H1 (cell line): ENCODE results near the gene FAM162A. TPM values are rescaled to one million over a fixed set of nuclear protein-coding genes. Genes with fewer than 3 reads are reported as not detected.

ENCODE experiments used
- ASH2L ChIP-seq: fragments of 200-600, 300-600 bp; sonication (generic); IDR thresholded peaks from one replicate; pipeline ENCODE4 v1.7.1; 2017; ENCODE audit warnings: low read length
- BACH1 ChIP-seq: IDR thresholded peaks from 2 replicates; pipeline ENCODE4 v1.6.1; 2012; ENCODE audit warnings: low read length, improper control_type of control experiment
- CBX5 ChIP-seq: fragments of 300-800, 300-1000 bp; sonication (generic); IDR thresholded peaks from 2 replicates; pipeline ENCODE4 v1.7.1; 2016; ENCODE audit warnings: antibody characterized with exemption, low read length, low read depth
- CHD1 ChIP-seq: IDR thresholded peaks from 2 replicates; pipeline ENCODE4 v1.6.1; 2012; ENCODE audit warnings: low read depth, low read length, improper control_type of control experiment
- CHD2 ChIP-seq: IDR thresholded peaks from 2 replicates; pipeline ENCODE4 v1.6.1; 2012; ENCODE audit warnings: low read length, improper control_type of control experiment
- CREB1 ChIP-seq: IDR thresholded peaks from 2 replicates; pipeline ENCODE4 v1.6.1; 2012; ENCODE audit warnings: inconsistent platforms
- EGR1 ChIP-seq: IDR thresholded peaks from 2 replicates; pipeline ENCODE4 v1.6.1; 2011; ENCODE audit warnings: low read depth, low read length, borderline replicate concordance
- HDAC2 ChIP-seq, 2 experiments: fragments of 300-600 bp in 1 of 2; sonication (generic) in 1 of 2; IDR thresholded peaks; 2 replicates each; pipeline ENCODE4 v1.6.1; 2011 to 2012; ENCODE audit warnings: low read depth in 2 of 2, low read length in 2 of 2, mild to moderate bottlenecking in 2 of 2, moderate library complexity in 2 of 2, borderline replicate concordance in 1 of 2, inconsistent platforms in 1 of 2
- HDAC6 ChIP-seq: IDR thresholded peaks from one replicate; pipeline ENCODE4 v1.7.1; 2012; ENCODE audit warnings: low read depth, mild to moderate bottlenecking, inconsistent platforms, low read length, moderate library complexity
- JUN ChIP-seq: IDR thresholded peaks from 2 replicates; pipeline ENCODE4 v1.6.1; 2011; ENCODE audit warnings: low read depth, mild to moderate bottlenecking, improper control_type of control experiment, low read length
- JUND ChIP-seq: IDR thresholded peaks from 2 replicates; pipeline ENCODE4 v1.6.1; 2011; ENCODE audit warnings: mild to moderate bottlenecking, improper control_type of control experiment, low read length
- KDM4A ChIP-seq: IDR thresholded peaks from one replicate; pipeline ENCODE4 v1.7.1; 2012; ENCODE audit warnings: low read depth, mild to moderate bottlenecking, moderate library complexity, low read length, inconsistent platforms; ENCODE audit not compliant: severe bottlenecking
- NANOG ChIP-seq: IDR thresholded peaks from 2 replicates; pipeline ENCODE4 v1.6.1; 2011; ENCODE audit warnings: low read length, low read depth, mild to moderate bottlenecking, inconsistent platforms; ENCODE audit not compliant: insufficient read depth, poor library complexity, severe bottlenecking
- NRF1 ChIP-seq: IDR thresholded peaks from 2 replicates; pipeline ENCODE4 v1.6.1; 2011; ENCODE audit warnings: mild to moderate bottlenecking, low read depth, low read length, improper control_type of control experiment
- PHF8 ChIP-seq: fragments of 200-600 bp; sonication (generic); conservative IDR thresholded peaks from 2 replicates; pipeline ENCODE4 v1.7.1; 2012; ENCODE audit warnings: low read depth, mild to moderate bottlenecking, inconsistent platforms, low read length, moderate library complexity
- POLR2AphosphoS5 ChIP-seq: IDR thresholded peaks from 2 replicates; pipeline ENCODE4 v1.6.1; 2011; ENCODE audit warnings: low read depth, low read length
- POU5F1 ChIP-seq: IDR thresholded peaks from 2 replicates; pipeline ENCODE4 v1.6.1; 2011; ENCODE audit warnings: low read depth, mild to moderate bottlenecking, low read length, moderate library complexity
- RAD21 ChIP-seq, 2 experiments: IDR thresholded peaks in 1 of 2; conservative IDR thresholded peaks in 1 of 2; 2 replicates each; pipeline ENCODE4 v1.6.1; 2011; ENCODE audit warnings: low read depth in 2 of 2, low read length in 2 of 2, improper control_type of control experiment in 1 of 2, inconsistent platforms in 1 of 2, mild to moderate bottlenecking in 1 of 2, moderate library complexity in 1 of 2
- RNF2 ChIP-seq: fragments of 200-900, 300-1000 bp; sonication (generic); IDR thresholded peaks from 2 replicates; pipeline ENCODE4 v1.7.1; 2016; ENCODE audit warnings: borderline replicate concordance, low read depth, mild to moderate bottlenecking, antibody characterized with exemption, low read length; ENCODE audit not compliant: poor library complexity, severe bottlenecking; ENCODE audit errors: missing control alignments
- RXRA ChIP-seq: IDR thresholded peaks from 2 replicates; pipeline ENCODE4 v1.6.1; 2011; ENCODE audit warnings: low read depth, mild to moderate bottlenecking, low read length, moderate library complexity; ENCODE audit not compliant: insufficient read depth
- SIX5 ChIP-seq: IDR thresholded peaks from 2 replicates; pipeline ENCODE4 v1.6.1; 2011; ENCODE audit warnings: mild to moderate bottlenecking, low read depth, low read length
- SP2 ChIP-seq: IDR thresholded peaks from 2 replicates; pipeline ENCODE4 v1.6.1; 2012; ENCODE audit warnings: mild to moderate bottlenecking, low read length, inconsistent platforms
- SUZ12 ChIP-seq: fragments of 200-600 bp; sonication (generic); IDR thresholded peaks from 2 replicates; pipeline ENCODE4 v1.6.1; 2012; ENCODE audit warnings: mild to moderate bottlenecking, inconsistent platforms, low read length, moderate library complexity, mixed read lengths
- TCF12 ChIP-seq: IDR thresholded peaks from 2 replicates; pipeline ENCODE4 v1.6.1; 2011; ENCODE audit warnings: low read depth, mild to moderate bottlenecking, low read length
- TEAD4 ChIP-seq: IDR thresholded peaks from 2 replicates; pipeline ENCODE4 v1.6.1; 2012; ENCODE audit warnings: low read depth, low read length, inconsistent platforms, mixed read lengths
- YY1 ChIP-seq: IDR thresholded peaks from 2 replicates; pipeline ENCODE4 v1.6.1; 2011; ENCODE audit warnings: low read depth, mild to moderate bottlenecking, low read length
- ZNF274 ChIP-seq: IDR thresholded peaks from 2 replicates; pipeline ENCODE4 v1.7.0; 2012; ENCODE audit warnings: low read length, borderline replicate concordance; ENCODE audit errors: extremely low read depth
- polyA plus RNA-seq, 7 experiments: library from polyadenylated mRNA; depleted of rRNA in 3 of 7; stranded (reverse) in 5 of 7; unstranded in 2 of 7; fragments of >200 nt in 5 of 7; fragments of 200-250 nt in 2 of 7; gene quantifications; 1 replicate in 5 of 7; 2 replicates in 1 of 7; 4 replicates in 1 of 7; pipeline versions ENCODE4 v1.2.1 to v1.2.3, GENCODE V29; 2011 to 2013; ENCODE audit warnings: missing spikeins in 2 of 7, mixed read lengths in 2 of 7
- total RNA-seq: library from RNA; stranded (reverse); fragmentation: NEBNext Ultra II Directional; extraction: Animal tissue kit (Norgen Biotek cat#: 25700); gene quantifications from 2 replicates; pipeline ENCODE4 v1.2.1, GENCODE V29; 2021

The FAM162A gene
- total and polyA plus RNA-seq, 2 of the 8 experiments (the other 6 are each of a cell fraction or from before 2014, with no cell fraction given), result 38.2 to 59.7 TPM

GRCh38 chr3:122443090-122443489 lies 59.1 kb downstream of the FAM162A start (continued):
- TF ChIP-seq HDAC2 (IDR thresholded peaks at IDR 0.05; ENCODE audit: borderline replicate concordance in 1 of 2, low read depth in 2 of 2, low read length in 2 of 2), result 0 out of 4 replicates have a peak, but pooled peaks of 1 of the 2 experiments have one; percentile 20
- no peak for TF ChIP-seq SP2
- TF ChIP-seq PHF8, result no peak
- TF ChIP-seq CBX5, result no peak
- TF ChIP-seq JUN, result no peak
- TF ChIP-seq JUND, result no peak
- 0 out of 2 replicates have a peak, but pooled peaks have one; percentile 13 for TF ChIP-seq TEAD4
- TF ChIP-seq RNF2, result no peak
- no peak for TF ChIP-seq HDAC6
- TF ChIP-seq RXRA, result no peak
- TF ChIP-seq POLR2AphosphoS5, result peak; percentile 35; the same call in 1 of the 2 replicates
- no peak for TF ChIP-seq NANOG
- 0 out of 2 replicates have a peak, but pooled peaks have one; percentile 23 for TF ChIP-seq CREB1
- no peak for TF ChIP-seq SUZ12
- TF ChIP-seq ASH2L, result no peak
- TF ChIP-seq CHD1, result no peak
- TF ChIP-seq KDM4A, result no peak
- no peak for TF ChIP-seq NRF1
- peak; percentile 50; the same call in 1 of the 2 replicates for TF ChIP-seq CHD2
- no peak for TF ChIP-seq ZNF274
- TF ChIP-seq SIX5, result no peak
- no peak for TF ChIP-seq EGR1
- 0 out of 2 replicates have a peak, but pooled peaks have one; percentile 62 for TF ChIP-seq TCF12
- TF ChIP-seq POU5F1, result no peak
- TF ChIP-seq RAD21 (IDR thresholded peaks at IDR 0.05 in 1 of 2, conservative IDR thresholded peaks at IDR 0.05 in 1 of 2; ENCODE audit: low read depth in 2 of 2, low read length in 2 of 2), result peak; percentile 2 to 13; a peak in 1 of 4 replicates
- TF ChIP-seq BACH1, result no peak
- peak; percentile 85 for TF ChIP-seq YY1
